ENCODE results near the gene CNTROB. TPM values are rescaled to one million over a fixed set of nuclear protein-coding genes. Genes with fewer than 3 reads are reported as not detected.

CNTROB gene
- total and polyA plus RNA-seq, 10 of the 15 experiments (the other 5 are each of a cell fraction or from before 2014, with no cell fraction given), result 2.0 to 36.2 (median 28.2) TPM

GRCh38 chr17:7951143-7951792 is 19.3 kb downstream of the CNTROB start (continued):
- TF ChIP-seq, protein P1, sequence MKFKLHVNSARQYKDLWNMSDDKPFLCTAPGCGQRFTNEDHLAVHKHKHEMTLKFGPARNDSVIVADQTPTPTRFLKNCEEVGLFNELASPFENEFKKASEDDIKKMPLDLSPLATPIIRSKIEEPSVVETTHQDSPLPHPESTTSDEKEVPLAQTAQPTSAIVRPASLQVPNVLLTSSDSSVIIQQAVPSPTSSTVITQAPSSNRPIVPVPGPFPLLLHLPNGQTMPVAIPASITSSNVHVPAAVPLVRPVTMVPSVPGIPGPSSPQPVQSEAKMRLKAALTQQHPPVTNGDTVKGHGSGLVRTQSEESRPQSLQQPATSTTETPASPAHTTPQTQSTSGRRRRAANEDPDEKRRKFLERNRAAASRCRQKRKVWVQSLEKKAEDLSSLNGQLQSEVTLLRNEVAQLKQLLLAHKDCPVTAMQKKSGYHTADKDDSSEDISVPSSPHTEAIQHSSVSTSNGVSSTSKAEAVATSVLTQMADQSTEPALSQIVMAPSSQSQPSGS (IDR thresholded peaks at IDR 0.05; ENCODE audit: low read length), result peak; percentile 30; the same call in 1 of the 2 replicates
- no peak for TF ChIP-seq TARDBP (IDR thresholded peaks at IDR 0.05; ENCODE audit: borderline replicate concordance)
- no peak for TF ChIP-seq CBX3 (IDR thresholded peaks at IDR 0.05; ENCODE audit: borderline replicate concordance, low read depth)
- TF ChIP-seq, protein P2, sequence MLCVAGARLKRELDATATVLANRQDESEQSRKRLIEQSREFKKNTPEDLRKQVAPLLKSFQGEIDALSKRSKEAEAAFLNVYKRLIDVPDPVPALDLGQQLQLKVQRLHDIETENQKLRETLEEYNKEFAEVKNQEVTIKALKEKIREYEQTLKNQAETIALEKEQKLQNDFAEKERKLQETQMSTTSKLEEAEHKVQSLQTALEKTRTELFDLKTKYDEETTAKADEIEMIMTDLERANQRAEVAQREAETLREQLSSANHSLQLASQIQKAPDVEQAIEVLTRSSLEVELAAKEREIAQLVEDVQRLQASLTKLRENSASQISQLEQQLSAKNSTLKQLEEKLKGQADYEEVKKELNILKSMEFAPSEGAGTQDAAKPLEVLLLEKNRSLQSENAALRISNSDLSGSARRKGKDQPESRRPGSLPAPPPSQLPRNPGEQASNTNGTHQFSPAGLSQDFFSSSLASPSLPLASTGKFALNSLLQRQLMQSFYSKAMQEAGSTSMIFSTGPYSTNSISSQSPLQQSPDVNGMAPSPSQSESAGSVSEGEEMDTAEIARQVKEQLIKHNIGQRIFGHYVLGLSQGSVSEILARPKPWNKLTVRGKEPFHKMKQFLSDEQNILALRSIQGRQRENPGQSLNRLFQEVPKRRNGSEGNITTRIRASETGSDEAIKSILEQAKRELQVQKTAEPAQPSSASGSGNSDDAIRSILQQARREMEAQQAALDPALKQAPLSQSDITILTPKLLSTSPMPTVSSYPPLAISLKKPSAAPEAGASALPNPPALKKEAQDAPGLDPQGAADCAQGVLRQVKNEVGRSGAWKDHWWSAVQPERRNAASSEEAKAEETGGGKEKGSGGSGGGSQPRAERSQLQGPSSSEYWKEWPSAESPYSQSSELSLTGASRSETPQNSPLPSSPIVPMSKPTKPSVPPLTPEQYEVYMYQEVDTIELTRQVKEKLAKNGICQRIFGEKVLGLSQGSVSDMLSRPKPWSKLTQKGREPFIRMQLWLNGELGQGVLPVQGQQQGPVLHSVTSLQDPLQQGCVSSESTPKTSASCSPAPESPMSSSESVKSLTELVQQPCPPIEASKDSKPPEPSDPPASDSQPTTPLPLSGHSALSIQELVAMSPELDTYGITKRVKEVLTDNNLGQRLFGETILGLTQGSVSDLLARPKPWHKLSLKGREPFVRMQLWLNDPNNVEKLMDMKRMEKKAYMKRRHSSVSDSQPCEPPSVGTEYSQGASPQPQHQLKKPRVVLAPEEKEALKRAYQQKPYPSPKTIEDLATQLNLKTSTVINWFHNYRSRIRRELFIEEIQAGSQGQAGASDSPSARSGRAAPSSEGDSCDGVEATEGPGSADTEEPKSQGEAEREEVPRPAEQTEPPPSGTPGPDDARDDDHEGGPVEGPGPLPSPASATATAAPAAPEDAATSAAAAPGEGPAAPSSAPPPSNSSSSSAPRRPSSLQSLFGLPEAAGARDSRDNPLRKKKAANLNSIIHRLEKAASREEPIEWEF (IDR thresholded peaks at IDR 0.05; ENCODE audit: insufficient replicate concordance, low read depth, low read length), result no peak
- TF ChIP-seq DPF2 (IDR thresholded peaks at IDR 0.05), result peak; percentile 63
- TF ChIP-seq MAX (IDR thresholded peaks at IDR 0.05; ENCODE audit: low read depth, low read length), result peak; percentile 76; the same call in 1 of the 2 replicates
- no peak for TF ChIP-seq ZNF207 (IDR thresholded peaks at IDR 0.05; ENCODE audit: borderline replicate concordance)
- TF ChIP-seq JUND (IDR thresholded peaks at IDR 0.05; ENCODE audit: low read depth, low read length), result peak; percentile 57; the same call in 1 of the 2 replicates
- TF ChIP-seq WRNIP1 (IDR thresholded peaks at IDR 0.05; ENCODE audit: borderline replicate concordance, low read depth, low read length), result no peak
- TF ChIP-seq RUNX3 (IDR thresholded peaks at IDR 0.05; ENCODE audit: low read length), result peak; percentile 29; the same call in 1 of the 2 replicates
- peak; percentile 89 for TF ChIP-seq JUNB (IDR thresholded peaks at IDR 0.05)
- no peak for TF ChIP-seq RFX5 (IDR thresholded peaks at IDR 0.05; ENCODE audit: low read depth, low read length)
- peak in 1 of 2 experiments; percentile 76; a peak in 2 of 4 replicates for TF ChIP-seq ETV6 (conservative IDR thresholded peaks at IDR 0.05 in 1 of 2, IDR thresholded peaks at IDR 0.05 in 1 of 2; ENCODE audit: borderline replicate concordance in 1 of 2, low read depth in 1 of 2)
- TF ChIP-seq PBX3 (IDR thresholded peaks at IDR 0.05; ENCODE audit: insufficient replicate concordance, low read depth, low read length), result no peak
- TF ChIP-seq, protein P3, sequence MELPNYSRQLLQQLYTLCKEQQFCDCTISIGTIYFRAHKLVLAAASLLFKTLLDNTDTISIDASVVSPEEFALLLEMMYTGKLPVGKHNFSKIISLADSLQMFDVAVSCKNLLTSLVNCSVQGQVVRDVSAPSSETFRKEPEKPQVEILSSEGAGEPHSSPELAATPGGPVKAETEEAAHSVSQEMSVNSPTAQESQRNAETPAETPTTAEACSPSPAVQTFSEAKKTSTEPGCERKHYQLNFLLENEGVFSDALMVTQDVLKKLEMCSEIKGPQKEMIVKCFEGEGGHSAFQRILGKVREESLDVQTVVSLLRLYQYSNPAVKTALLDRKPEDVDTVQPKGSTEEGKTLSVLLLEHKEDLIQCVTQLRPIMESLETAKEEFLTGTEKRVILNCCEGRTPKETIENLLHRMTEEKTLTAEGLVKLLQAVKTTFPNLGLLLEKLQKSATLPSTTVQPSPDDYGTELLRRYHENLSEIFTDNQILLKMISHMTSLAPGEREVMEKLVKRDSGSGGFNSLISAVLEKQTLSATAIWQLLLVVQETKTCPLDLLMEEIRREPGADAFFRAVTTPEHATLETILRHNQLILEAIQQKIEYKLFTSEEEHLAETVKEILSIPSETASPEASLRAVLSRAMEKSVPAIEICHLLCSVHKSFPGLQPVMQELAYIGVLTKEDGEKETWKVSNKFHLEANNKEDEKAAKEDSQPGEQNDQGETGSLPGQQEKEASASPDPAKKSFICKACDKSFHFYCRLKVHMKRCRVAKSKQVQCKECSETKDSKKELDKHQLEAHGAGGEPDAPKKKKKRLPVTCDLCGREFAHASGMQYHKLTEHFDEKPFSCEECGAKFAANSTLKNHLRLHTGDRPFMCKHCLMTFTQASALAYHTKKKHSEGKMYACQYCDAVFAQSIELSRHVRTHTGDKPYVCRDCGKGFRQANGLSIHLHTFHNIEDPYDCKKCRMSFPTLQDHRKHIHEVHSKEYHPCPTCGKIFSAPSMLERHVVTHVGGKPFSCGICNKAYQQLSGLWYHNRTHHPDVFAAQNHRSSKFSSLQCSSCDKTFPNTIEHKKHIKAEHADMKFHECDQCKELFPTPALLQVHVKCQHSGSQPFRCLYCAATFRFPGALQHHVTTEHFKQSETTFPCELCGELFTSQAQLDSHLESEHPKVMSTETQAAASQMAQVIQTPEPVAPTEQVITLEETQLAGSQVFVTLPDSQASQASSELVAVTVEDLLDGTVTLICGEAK (IDR thresholded peaks at IDR 0.05; ENCODE audit: borderline replicate concordance), result no peak
